ENCODE data around the gene PSMC3IP.
"Not testable (repeated sequence)": the region's sequence is repeated elsewhere in the genome, so short reads cannot be mapped to it uniquely, and the experiment has no call there.

Gene PSMC3IP

GRCh38 chr17:42548993-42549755 lies 28.4 kb downstream of the PSMC3IP start:
- Histone ChIP-seq H3K4me3 (ENCODE audit: low read depth in 1 of 2, low read length in 1 of 2) (no peak overlapping the region), H3K4me1 (ENCODE audit: control insufficient read depth in 1 of 2, insufficient read depth in 1 of 2, low read depth in 1 of 2, low read length in 1 of 2) (peaks cover 9 to 14% of the 10 kb centered on the region in 2 experiments), H3K27me3 (peaks cover 20% of the 10 kb centered on the region), H3K36me3 (peaks cover 7% of the 10 kb centered on the region), H3K9me3 (no peaks in the 10 kb centered on the region), H3K27ac (no peak overlapping the region)
- no peak for TF ChIP-seq CTCF (IDR thresholded peaks at IDR 0.05)

- Histone ChIP-seq H3K4me1 (ENCODE audit: control insufficient read depth in 1 of 2, insufficient read depth in 1 of 2, low read depth in 1 of 2, low read length in 1 of 2) (peaks cover 5 to 9% of the 10 kb centered on the region in 2 experiments), H3K9me3 (no peaks in the 10 kb centered on the region), H3K36me3 (peaks cover 16% of the 10 kb centered on the region), H3K4me3 (ENCODE audit: low read depth in 1 of 2, low read length in 1 of 2) (peak overlapping the region; percentile 23 to 32), H3K27ac (no peak overlapping the region), H3K27me3 (peaks cover 20% of the 10 kb centered on the region)
- TF ChIP-seq CTCF (IDR thresholded peaks at IDR 0.05), result no peak
Observed at GRCh38 chr17:42548070-42548837, 29.3 kb downstream of the PSMC3IP start.

- Histone ChIP-seq H3K4me3 (ENCODE audit: low read depth in 1 of 2, low read length in 1 of 2) (no peak overlapping the region), H3K27ac (no peak overlapping the region), H3K36me3 (peaks cover 21% of the 10 kb centered on the region), H3K9me3 (no peaks in the 10 kb centered on the region), H3K4me1 (ENCODE audit: control insufficient read depth in 1 of 2, insufficient read depth in 1 of 2, low read depth in 1 of 2, low read length in 1 of 2) (peaks cover 5 to 9% of the 10 kb centered on the region in 2 experiments), H3K27me3 (peaks cover 20% of the 10 kb centered on the region)
- TF ChIP-seq CTCF (IDR thresholded peaks at IDR 0.05), result no peak
Observed at GRCh38 chr17:42547698-42548069, 29.8 kb downstream of the PSMC3IP start.

GRCh38 chr17:42547001-42547461 lies 30.5 kb downstream of the PSMC3IP start:
- no peak overlapping the region for H3K4me3 ChIP-seq (ENCODE audit: low read depth in 1 of 2, low read length in 1 of 2)
- no peak for TF ChIP-seq CTCF (IDR thresholded peaks at IDR 0.05)
- H3K4me1 ChIP-seq (ENCODE audit: control insufficient read depth in 1 of 2, insufficient read depth in 1 of 2, low read depth in 1 of 2, low read length in 1 of 2), result peaks cover 5 to 9% of the 10 kb centered on the region in 2 experiments
- H3K36me3 ChIP-seq, result peaks cover 28% of the 10 kb centered on the region
- H3K27me3 ChIP-seq, result peaks cover 20% of the 10 kb centered on the region
- no peaks in the 10 kb centered on the region for H3K9me3 ChIP-seq
- H3K27ac ChIP-seq, result no peak overlapping the region

- H3K9me3 ChIP-seq; H3K27ac ChIP-seq; H3K4me3 ChIP-seq (ENCODE audit: low read depth in 1 of 2, low read length in 1 of 2); H3K4me1 ChIP-seq (ENCODE audit: control insufficient read depth in 1 of 2, insufficient read depth in 1 of 2, low read depth in 1 of 2, low read length in 1 of 2): not testable (repeated sequence)
- H3K36me3 ChIP-seq, result peaks cover 38% of the 10 kb centered on the region
- H3K27me3 ChIP-seq, result peaks cover 20% of the 10 kb centered on the region
Observed at GRCh38 chr17:42545755-42546505, 31.6 kb downstream of the PSMC3IP start.
